H1 (cell line): ENCODE results near the gene S100A6. TPM values are rescaled to one million over a fixed set of nuclear protein-coding genes. Genes with fewer than 3 reads are reported as not detected.

Experiments used
- CTCF ChIA-PET: fragments of 300-600 bp; sonication (Branson Sonifier 250); formaldehyde crosslinking; loops from one replicate; lab custom pipeline; 2021; ENCODE audit not compliant: partially characterized antibody; lab: Charles Lee
- POLR2A ChIA-PET: fragments of 300-600 bp; sonication (Branson Sonifier 250); formaldehyde crosslinking; loops from one replicate; lab custom pipeline; 2021; ENCODE audit warnings: inconsistent platforms; ENCODE audit not compliant: partially characterized antibody; lab: Charles Lee
- DNase-seq, 2 experiments: peaks; one replicate each; pipeline versions ENCODE4 v3.0.0 to v3.0.0-alpha.2; 2010 to 2022; ENCODE audit warnings: low spot score in 2 of 2, low read depth in 1 of 2, mixed read lengths in 1 of 2
- FAIRE-seq: peaks from 2 replicates; lab custom pipeline; 2011; peaks lifted over from hg19 to GRCh38; lab: Jason Lieb, UNC
- H2AFZ ChIP-seq: 2 replicates; pipeline ENCODE4 v1.8.1; 2012; ENCODE audit warnings: low read length, inconsistent platforms
- H2AK5ac ChIP-seq: 2 replicates; pipeline ENCODE4 v1.6.1; 2013; ENCODE audit warnings: low read depth, low read length
- H2BK120ac ChIP-seq: replicated peaks from 2 replicates; pipeline ENCODE3; 2013; ENCODE audit warnings: low read depth, low read length, inconsistent platforms
- H2BK12ac ChIP-seq: 2 replicates; pipeline ENCODE4 v1.6.1; 2013; ENCODE audit warnings: low read depth, low read length
- H2BK15ac ChIP-seq: 2 replicates; pipeline ENCODE4 v1.6.1; 2013; ENCODE audit warnings: low read length
- H2BK20ac ChIP-seq: 2 replicates; pipeline ENCODE4 v1.6.1; 2013; ENCODE audit warnings: low read length
- H2BK5ac ChIP-seq: 2 replicates; pipeline ENCODE4 v1.6.1; 2013; ENCODE audit warnings: low read depth, low read length
- H3K14ac ChIP-seq: 2 replicates; pipeline ENCODE4 v1.6.1; 2013; ENCODE audit warnings: inconsistent platforms; ENCODE audit not compliant: insufficient read length
- H3K18ac ChIP-seq: 2 replicates; pipeline ENCODE4 v1.6.1; 2013; ENCODE audit warnings: low read length; ENCODE audit errors: extremely low read depth
- H3K23ac ChIP-seq: 2 replicates; pipeline ENCODE4 v1.6.1; 2013; ENCODE audit warnings: inconsistent platforms; ENCODE audit not compliant: insufficient read length
- H3K23me2 ChIP-seq: 2 replicates; pipeline ENCODE4 v1.6.1; 2013; ENCODE audit warnings: low read depth, low read length
- H3K27ac ChIP-seq: 2 replicates; pipeline ENCODE4 v1.6.1; 2011; ENCODE audit warnings: low read depth, low read length, inconsistent platforms
- H3K27me3 ChIP-seq, 4 experiments: replicated peaks in 1 of 4; 1 replicate in 1 of 4; 2 replicates in 3 of 4; pipeline versions ENCODE4 v1.6.1 to v1.8.1; 2011 to 2013; ENCODE audit warnings: low read length in 3 of 4, mild to moderate bottlenecking in 3 of 4, inconsistent platforms in 2 of 4, mixed read lengths in 2 of 4, moderate library complexity in 1 of 4; ENCODE audit not compliant: control insufficient read depth in 3 of 4, insufficient read depth in 3 of 4; ENCODE audit errors: extremely low read depth in 1 of 4
- H3K36me3 ChIP-seq, 4 experiments: 2 replicates each; pipeline versions ENCODE4 v1.6.1 to v1.8.1; 2011 to 2013; ENCODE audit warnings: mild to moderate bottlenecking in 4 of 4, low read length in 3 of 4, moderate library complexity in 2 of 4, control low read depth in 1 of 4, inconsistent platforms in 1 of 4; ENCODE audit not compliant: insufficient read depth in 4 of 4, control insufficient read depth in 2 of 4
- H3K4ac ChIP-seq: replicated peaks from 2 replicates; pipeline ENCODE3; 2013; ENCODE audit warnings: low read length, low read depth, mixed read lengths, inconsistent platforms; ENCODE audit not compliant: insufficient read length
- H3K4me1 ChIP-seq, 4 experiments: replicated peaks in 1 of 4; 1 replicate in 1 of 4; 2 replicates in 3 of 4; pipeline versions ENCODE4 v1.6.1 to v1.8.1; 2011 to 2013; ENCODE audit warnings: low read length in 3 of 4, inconsistent platforms in 2 of 4, mixed read lengths in 1 of 4; ENCODE audit not compliant: insufficient read depth in 4 of 4, control insufficient read depth in 3 of 4
- H3K4me2 ChIP-seq, 2 experiments: 2 replicates each; pipeline versions ENCODE4 v1.6.1 to v1.8.1; 2011 to 2013; ENCODE audit warnings: low read depth in 2 of 2, low read length in 2 of 2, control low read depth in 1 of 2, inconsistent platforms in 1 of 2, mild to moderate bottlenecking in 1 of 2; ENCODE audit not compliant: insufficient read depth in 1 of 2
- H3K4me3 ChIP-seq, 4 experiments: fragments of 200-600, 300-600 bp in 1 of 4; sonication (generic), shearing (Covaris generic), sonication (Bioruptor Twin) in 1 of 4; 2 replicates each; pipeline versions ENCODE4 v1.5.1 to v1.8.1; 2011 to 2016; ENCODE audit warnings: low read length in 4 of 4, low read depth in 3 of 4, control low read depth in 2 of 4, inconsistent platforms in 2 of 4, mild to moderate bottlenecking in 2 of 4, mixed read lengths in 1 of 4, moderate library complexity in 1 of 4; ENCODE audit not compliant: insufficient read depth in 2 of 4; ENCODE audit errors: extremely low read depth in 1 of 4
- H3K56ac ChIP-seq: replicated peaks from 2 replicates; pipeline ENCODE3; 2013; ENCODE audit warnings: low read depth, mild to moderate bottlenecking, mixed read lengths, low read length, inconsistent platforms; ENCODE audit not compliant: insufficient read length
- H3K79me1 ChIP-seq: 2 replicates; pipeline ENCODE4 v1.6.1; 2013; ENCODE audit warnings: low read depth, low read length, control low read depth
- H3K79me2 ChIP-seq, 2 experiments: 2 replicates each; pipeline versions ENCODE4 v1.6.1 to v1.8.1; 2012 to 2013; ENCODE audit warnings: low read length in 2 of 2, mild to moderate bottlenecking in 2 of 2, inconsistent platforms in 1 of 2; ENCODE audit not compliant: insufficient read depth in 2 of 2, control insufficient read depth in 1 of 2
- H3K9ac ChIP-seq, 4 experiments: replicated peaks in 1 of 4; 1 replicate in 1 of 4; 2 replicates in 3 of 4; pipeline versions ENCODE4 v1.6.1 to v1.8.1; 2011 to 2013; ENCODE audit warnings: low read depth in 3 of 4, low read length in 3 of 4, control low read depth in 2 of 4, mild to moderate bottlenecking in 2 of 4, moderate library complexity in 2 of 4, inconsistent platforms in 1 of 4; ENCODE audit errors: extremely low read depth in 1 of 4
- H3K9me3 ChIP-seq, 2 experiments: 2 replicates each; pipeline versions ENCODE4 v1.6.1 to v1.8.1; 2012 to 2013; ENCODE audit warnings: mild to moderate bottlenecking in 2 of 2, moderate library complexity in 2 of 2, control low read depth in 1 of 2, inconsistent platforms in 1 of 2, low read depth in 1 of 2, low read length in 1 of 2, mixed read lengths in 1 of 2; ENCODE audit not compliant: insufficient read depth in 2 of 2
- H4K20me1 ChIP-seq, 2 experiments: replicated peaks in 1 of 2; 2 replicates each; pipeline versions ENCODE3 to v1.8.1; 2011 to 2013; ENCODE audit warnings: inconsistent platforms in 2 of 2, low read length in 2 of 2, mild to moderate bottlenecking in 1 of 2; ENCODE audit not compliant: insufficient read depth in 2 of 2, control insufficient read depth in 1 of 2
- H4K5ac ChIP-seq: 2 replicates; pipeline ENCODE4 v1.6.1; 2013; ENCODE audit warnings: low read length, low read depth, mixed read lengths, inconsistent platforms; ENCODE audit not compliant: insufficient read length
- H4K8ac ChIP-seq: 2 replicates; pipeline ENCODE4 v1.8.0; 2013; ENCODE audit warnings: mild to moderate bottlenecking, moderate library complexity, low read length, inconsistent platforms; ENCODE audit not compliant: insufficient read depth; ENCODE audit errors: extremely low read depth
- H4K91ac ChIP-seq: replicated peaks from 2 replicates; pipeline ENCODE3; 2013; ENCODE audit warnings: low read length, mixed read lengths, inconsistent platforms; ENCODE audit not compliant: insufficient read length
- ASH2L ChIP-seq: fragments of 200-600, 300-600 bp; sonication (generic); IDR thresholded peaks from one replicate; pipeline ENCODE4 v1.7.1; 2017; ENCODE audit warnings: low read length
- BRCA1 ChIP-seq: IDR thresholded peaks from 2 replicates; pipeline ENCODE4 v1.6.1; 2012; ENCODE audit warnings: low read depth, low read length, improper control_type of control experiment
- CEBPB ChIP-seq: IDR thresholded peaks from 2 replicates; pipeline ENCODE4 v1.6.1; 2012; ENCODE audit warnings: low read depth, low read length
- CHD1 ChIP-seq: IDR thresholded peaks from 2 replicates; pipeline ENCODE4 v1.6.1; 2012; ENCODE audit warnings: low read depth, low read length, improper control_type of control experiment
- EP300 ChIP-seq, 2 experiments: IDR thresholded peaks; 1 replicate in 1 of 2; 2 replicates in 1 of 2; pipeline ENCODE4 v1.6.1; 2011 to 2012; ENCODE audit warnings: low read depth in 2 of 2, low read length in 2 of 2, mild to moderate bottlenecking in 2 of 2, borderline replicate concordance in 1 of 2, inconsistent platforms in 1 of 2, moderate library complexity in 1 of 2
- KDM4A ChIP-seq: IDR thresholded peaks from one replicate; pipeline ENCODE4 v1.7.1; 2012; ENCODE audit warnings: low read depth, mild to moderate bottlenecking, moderate library complexity, low read length, inconsistent platforms; ENCODE audit not compliant: severe bottlenecking
- POLR2AphosphoS5 ChIP-seq: IDR thresholded peaks from 2 replicates; pipeline ENCODE4 v1.6.1; 2011; ENCODE audit warnings: low read depth, low read length
- RNF2 ChIP-seq: fragments of 200-900, 300-1000 bp; sonication (generic); IDR thresholded peaks from 2 replicates; pipeline ENCODE4 v1.7.1; 2016; ENCODE audit warnings: borderline replicate concordance, low read depth, mild to moderate bottlenecking, antibody characterized with exemption, low read length; ENCODE audit not compliant: poor library complexity, severe bottlenecking; ENCODE audit errors: missing control alignments
- SIX5 ChIP-seq: IDR thresholded peaks from 2 replicates; pipeline ENCODE4 v1.6.1; 2011; ENCODE audit warnings: mild to moderate bottlenecking, low read depth, low read length
- SP4 ChIP-seq: IDR thresholded peaks from 2 replicates; pipeline ENCODE4 v1.6.1; 2012; ENCODE audit warnings: low read length, inconsistent platforms
- SRF ChIP-seq: IDR thresholded peaks from 2 replicates; pipeline ENCODE4 v1.6.1; 2011; ENCODE audit warnings: mild to moderate bottlenecking, low read depth, low read length, moderate library complexity
- SUZ12 ChIP-seq: fragments of 200-600 bp; sonication (generic); IDR thresholded peaks from 2 replicates; pipeline ENCODE4 v1.6.1; 2012; ENCODE audit warnings: mild to moderate bottlenecking, inconsistent platforms, low read length, moderate library complexity, mixed read lengths
- TAF1 ChIP-seq: IDR thresholded peaks from 2 replicates; pipeline ENCODE4 v1.6.1; 2011; ENCODE audit warnings: mild to moderate bottlenecking, low read depth, low read length
- TEAD4 ChIP-seq: IDR thresholded peaks from 2 replicates; pipeline ENCODE4 v1.6.1; 2012; ENCODE audit warnings: low read depth, low read length, inconsistent platforms, mixed read lengths
- YY1 ChIP-seq: IDR thresholded peaks from 2 replicates; pipeline ENCODE4 v1.6.1; 2011; ENCODE audit warnings: low read depth, mild to moderate bottlenecking, low read length
- WGBS, 2 experiments: shearing (Covaris generic) in 1 of 2; methylation state at CpG; one replicate each; pipeline versions ENCODE4 v1.1.6 to v1.1.7; 2013 to 2015; ENCODE audit warnings: low lambda C conversion rate in 2 of 2, mixed read lengths in 2 of 2, inconsistent platforms in 1 of 2, low coverage in 1 of 2, missing lambda C conversion rate in 1 of 2; ENCODE audit not compliant: insufficient replicate concordance in 2 of 2, insufficient coverage in 1 of 2, insufficient read length in 1 of 2; ENCODE audit errors: extremely low coverage in 1 of 2, missing lambda C conversion rate in 1 of 2; 5-methylcytosine and 5-hydroxymethylcytosine counted together
- polyA plus RNA-seq, 7 experiments: library from polyadenylated mRNA; depleted of rRNA in 3 of 7; stranded (reverse) in 5 of 7; unstranded in 2 of 7; fragments of >200 nt in 5 of 7; fragments of 200-250 nt in 2 of 7; gene quantifications; 1 replicate in 5 of 7; 2 replicates in 1 of 7; 4 replicates in 1 of 7; pipeline versions ENCODE4 v1.2.1 to v1.2.3, GENCODE V29; 2011 to 2013; ENCODE audit warnings: missing spikeins in 2 of 7, mixed read lengths in 2 of 7
- total RNA-seq: library from RNA; stranded (reverse); fragmentation: NEBNext Ultra II Directional; extraction: Animal tissue kit (Norgen Biotek cat#: 25700); gene quantifications from 2 replicates; pipeline ENCODE4 v1.2.1, GENCODE V29; 2021

Gene S100A6
- total and polyA plus RNA-seq, 2 of the 8 experiments (the other 6 are each of a cell fraction or from before 2014, with no cell fraction given), result 11.1 to 63.0 TPM

GRCh38 chr1:153563483-153563901 lies 27.7 kb upstream of the S100A6 start:
- Histone ChIP-seq H4K20me1 (no peaks in the 10 kb centered on the region), H4K91ac (peak overlapping the region; percentile 44), H3K4me3 (no peak overlapping the region), H3K4me2 (no peak overlapping the region), H2BK15ac (peak overlapping the region; percentile 46; the same call in 1 of the 2 replicates), H4K8ac (no peak overlapping the region), H3K9ac (no peak overlapping the region), H4K5ac (no peak overlapping the region), H2BK12ac (peak overlapping the region; percentile 68; the same call in 1 of the 2 replicates), H3K36me3 (no peaks in the 10 kb centered on the region), H3K23me2 (no peaks in the 10 kb centered on the region; the same call in 1 of the 2 replicates), H3K18ac (no peak overlapping the region), H3K79me1 (no peaks in the 10 kb centered on the region), H3K79me2 (no peaks in the 10 kb centered on the region), H3K4me1 (peaks cover 11 to 26% (median 20%) of the 10 kb centered on the region in 4 experiments), H3K56ac (no peak overlapping the region), H2AK5ac (peak overlapping the region; percentile 13; the same call in 1 of the 2 replicates), H3K27ac (no peak overlapping the region), H2AFZ (no peak overlapping the region), H2BK5ac (no peak overlapping the region), H2BK20ac (0 out of 2 replicates have a peak overlapping the region, but pooled peaks have one; percentile 48), H3K9me3 (no peaks in the 10 kb centered on the region), H3K4ac (no peak overlapping the region), H3K27me3 (0 out of 7 replicates have a peak, but pooled peaks cover 0 to 4% (median 0%) of the 10 kb centered on the region in 4 experiments), H3K23ac (no peak overlapping the region), H3K14ac (no peak overlapping the region), H2BK120ac (no peak overlapping the region)
- WGBS, 2 experiments, result 83% methylated on average over 6 of the region's 6 CpGs; no CpG with 5 or more reads in 1 of the 2 experiments
- no peak for DNase-seq
- no peak for TF ChIP-seq SUZ12
- TF ChIP-seq TAF1, result no peak
- no peak for TF ChIP-seq BRCA1
- TF ChIP-seq SRF, result no peak
- TF ChIP-seq EP300 (IDR thresholded peaks at IDR 0.05; ENCODE audit: borderline replicate concordance in 1 of 2, low read depth in 2 of 2, low read length in 2 of 2), result no peak
- no peak for TF ChIP-seq SIX5
- no peak for TF ChIP-seq ASH2L
- TF ChIP-seq POLR2AphosphoS5, result no peak
- TF ChIP-seq CHD1, result no peak
- no peak for TF ChIP-seq KDM4A
- TF ChIP-seq RNF2, result no peak
- no peak for TF ChIP-seq YY1
- TF ChIP-seq TEAD4, result no peak
- TF ChIP-seq CEBPB, result no peak
- no peak for TF ChIP-seq SP4
- FAIRE-seq, result no peak
- ChIA-PET POLR2A (interaction anchor here (1.0 to 2.2 kb wide), 4 partner anchors 9 to 78 kb away, joined by 3 to 6 read pairs (median 4); partner anchors contain the start of gene S100A13), CTCF (interaction anchor here (1.1 to 5.9 kb wide), 10 partner anchors 11 to 233 kb away, joined by 3 to 55 read pairs (median 7); partner anchors contain the start of genes S100A14, S100A4 and S100A6)
